ENCODE results near the gene RPLP2.

GRCh38 chr11:858053-858761 lies 48.4 kb downstream of the RPLP2 start:
- TF ChIP-seq CTCF (IDR thresholded peaks at IDR 0.05; ENCODE audit: low read depth, low read length, poor library complexity, severe bottlenecking) (no peak), EZH2phosphoT487 (IDR thresholded peaks at IDR 0.05; ENCODE audit: borderline replicate concordance, low read length) (no peak)

All from DOHH2 (cell line).